Measurements from ENCODE around the gene HLA-A. TPM values are rescaled to one million over a fixed set of nuclear protein-coding genes. Genes with fewer than 3 reads are reported as not detected.

The HLA-A gene
- total and polyA plus RNA-seq, 9 of the 15 experiments (the other 6 are each of a cell fraction or from before 2014, with no cell fraction given), result 0.46 to 3.3 TPM; not detected in 7

GRCh38 chr6:29994826-29995225, 52.5 kb downstream of the HLA-A start:
- no TSS peak for BruUV-seq (replicated peaks)
- no peaks in the 10 kb centered on the region for H3K79me2 ChIP-seq (ENCODE audit: control insufficient read depth, insufficient read depth, low read length)
- no peaks in the 10 kb centered on the region for H3K9me1 ChIP-seq (ENCODE audit: control insufficient read depth, insufficient read depth, low read length)
- ATAC-seq (peak; percentile 28; the same call in 1 of the 3 replicates), DNase-seq (ENCODE audit: extremely low read depth in 1 of 4, low spot score in 3 of 4) (no peak), FAIRE-seq (no peak)
- no peaks in the 10 kb centered on the region for H3K36me3 ChIP-seq (ENCODE audit: control insufficient read depth, insufficient read depth, low read length)
- H3K4me1 ChIP-seq (replicated peaks in 1 of 2; ENCODE audit: control insufficient read depth in 2 of 2, insufficient read depth in 2 of 2, low read length in 2 of 2), result no peaks in the 10 kb centered on the region
- CTCF ChIA-PET (ENCODE audit: low intra/inter-chr PET ratio), result no interaction called here
- no peak overlapping the region for H3K27ac ChIP-seq (ENCODE audit: extremely low read depth, low read depth, low read length)
- H3K27me3 ChIP-seq (ENCODE audit: control insufficient read depth in 2 of 2, insufficient read depth in 2 of 2, low read length in 2 of 2), result peaks cover 6 to 14% of the 10 kb centered on the region in 2 experiments; a peak in 2 of 5 replicates
- in situ Hi-C loops (cut with MboI), result loop anchor here (5.0 kb wide), 1 partner anchor 148 kb away; no protein-coding TSS in a partner anchor
- no peaks in the 10 kb centered on the region for H3K9me3 ChIP-seq (replicated peaks; ENCODE audit: control insufficient read depth, insufficient read depth, low read depth, low read length)
- no peak overlapping the region for H3K4me2 ChIP-seq (ENCODE audit: insufficient read depth, low read length)
- POLR2A ChIA-PET, result interaction anchor here (0.7 kb wide), 1 partner anchor 10 kb away, joined by 3 read pairs; no protein-coding TSS in a partner anchor
- WGBS (ENCODE audit: insufficient coverage, low coverage, missing lambda C conversion rate), result 11% methylated on average over 5 of the region's 5 CpGs
- no peak overlapping the region for H2AFZ ChIP-seq (ENCODE audit: low read depth, low read length)
- H4K20me1 ChIP-seq (replicated peaks; ENCODE audit: control insufficient read depth, insufficient read depth, low read length), result no peaks in the 10 kb centered on the region; the same call in 1 of the 2 replicates
- H3K9ac ChIP-seq (ENCODE audit: insufficient read depth in 1 of 2, low read depth in 2 of 2, low read length in 2 of 2), result no peak overlapping the region
- H3K4me3 ChIP-seq, result no peak overlapping the region
- intact Hi-C loops (cut with micrococcal nuclease), result no loop called here
- TF ChIP-seq HBP1 (CRISPR knock-in tag; IDR thresholded peaks at IDR 0.05), result no peak
- no peak for TF ChIP-seq E2F3 (CRISPR knock-in tag; IDR thresholded peaks at IDR 0.05)
- no peak for TF ChIP-seq TCF15 (CRISPR knock-in tag; IDR thresholded peaks at IDR 0.05)
- TF ChIP-seq ZBTB8A (IDR thresholded peaks at IDR 0.05; ENCODE audit: partially characterized antibody), result no peak
- TF ChIP-seq THRAP3 (IDR thresholded peaks at IDR 0.05; ENCODE audit: borderline replicate concordance), result no peak
- TF ChIP-seq FOXA3 (CRISPR knock-in tag; conservative IDR thresholded peaks at IDR 0.05 in 1 of 2, IDR thresholded peaks at IDR 0.05 in 1 of 2), result no peak
- TF ChIP-seq GABPA (tag; conservative IDR thresholded peaks at IDR 0.05; ENCODE audit: low read depth), result no peak
- no peak for TF ChIP-seq MEIS2 (IDR thresholded peaks at IDR 0.05; ENCODE audit: partially characterized antibody)
- no peak for TF ChIP-seq RNF2 (IDR thresholded peaks at IDR 0.05)
